Osteocyte (in vitro differentiated cells): ENCODE measurements around the gene PER1. TPM values are rescaled to one million over a fixed set of nuclear protein-coding genes. Genes with fewer than 3 reads are reported as not detected.

Experiments
- DNase-seq: peaks from one replicate; pipeline ENCODE4 v3.0.0; 2021; ENCODE audit warnings: mixed read lengths; ENCODE audit not compliant: unreplicated experiment; ENCODE audit errors: extremely low spot score
- H3K27ac Mint-ChIP-seq: one replicate; pipeline ENCODE4 v1.8.0; 2021; ENCODE audit warnings: mild to moderate bottlenecking, mixed read lengths; ENCODE audit not compliant: unreplicated experiment
- H3K27me3 Mint-ChIP-seq: one replicate; pipeline ENCODE4 v1.8.0; 2021; ENCODE audit warnings: mixed read lengths; ENCODE audit not compliant: unreplicated experiment
- H3K36me3 Mint-ChIP-seq: one replicate; pipeline ENCODE4 v1.8.0; 2021; ENCODE audit warnings: mixed read lengths; ENCODE audit not compliant: unreplicated experiment
- H3K4me1 Mint-ChIP-seq: one replicate; pipeline ENCODE4 v1.8.0; 2021; ENCODE audit warnings: mixed read lengths; ENCODE audit not compliant: unreplicated experiment
- H3K4me3 Mint-ChIP-seq: one replicate; pipeline ENCODE4 v1.8.0; 2021; ENCODE audit warnings: mild to moderate bottlenecking, moderate library complexity, mixed read lengths; ENCODE audit not compliant: unreplicated experiment
- H3K9me3 Mint-ChIP-seq: one replicate; pipeline ENCODE4 v1.8.0; 2021; ENCODE audit warnings: mixed read lengths; ENCODE audit not compliant: unreplicated experiment
- CTCF ChIP-seq: fragments of 200-600 bp; sonication (generic); IDR thresholded peaks from 2 replicates; pipeline ENCODE4 v1.5.0; 2021; ENCODE audit warnings: antibody characterized with exemption, mild to moderate bottlenecking, moderate library complexity
- total RNA-seq: library from RNA; stranded (reverse); gene quantifications from 2 replicates; pipeline ENCODE4 v1.2.1, GENCODE V29; 2021

The PER1 gene
- total RNA-seq, 1 donor from 2014 or later = 173 TPM

- DNase-seq = no peak
- TF ChIP-seq CTCF = no peak
- no peaks in the 10 kb centered on the region for H3K27me3 Mint-ChIP-seq
- H3K4me1 Mint-ChIP-seq = peaks cover under 1% of the 10 kb centered on the region
- H3K27ac Mint-ChIP-seq = no peak overlapping the region
- peaks cover 59% of the 10 kb centered on the region for H3K36me3 Mint-ChIP-seq
- no peaks in the 10 kb centered on the region for H3K9me3 Mint-ChIP-seq
- no peak overlapping the region for H3K4me3 Mint-ChIP-seq
Observed at GRCh38 chr17:8144401-8145231, 7.6 kb downstream of the PER1 start.

- H3K4me1 Mint-ChIP-seq = peaks cover 4% of the 10 kb centered on the region
- no peak for TF ChIP-seq CTCF
- H3K27me3 Mint-ChIP-seq = no peaks in the 10 kb centered on the region
- no peak overlapping the region for H3K4me3 Mint-ChIP-seq
- peaks cover 55% of the 10 kb centered on the region for H3K36me3 Mint-ChIP-seq
- no peaks in the 10 kb centered on the region for H3K9me3 Mint-ChIP-seq
- no peak for DNase-seq
- peak overlapping the region; percentile 47 for H3K27ac Mint-ChIP-seq
Observed at GRCh38 chr17:8143581-8144400, 8.4 kb downstream of the PER1 start.

- Mint-ChIP-seq H3K4me3 (no peak overlapping the region), H3K27me3 (no peaks in the 10 kb centered on the region), H3K9me3 (no peaks in the 10 kb centered on the region), H3K4me1 (peaks cover 4% of the 10 kb centered on the region), H3K36me3 (peaks cover 49% of the 10 kb centered on the region), H3K27ac (peak overlapping the region; percentile 42)
- TF ChIP-seq CTCF = no peak
- DNase-seq = no peak
Observed at GRCh38 chr17:8142887-8143580, 9.2 kb downstream of the PER1 start.

GRCh38 chr17:8142158-8142886, 9.9 kb downstream of the PER1 start:
- Mint-ChIP-seq H3K36me3 (peaks cover 43% of the 10 kb centered on the region), H3K27ac (peak overlapping the region; percentile 42), H3K27me3 (no peaks in the 10 kb centered on the region), H3K4me1 (peaks cover 4% of the 10 kb centered on the region), H3K4me3 (no peak overlapping the region), H3K9me3 (no peaks in the 10 kb centered on the region)
- no peak for DNase-seq
- no peak for TF ChIP-seq CTCF
